ENCODE data around the gene CCDC71L. TPM values are rescaled to one million over a fixed set of nuclear protein-coding genes. Genes with fewer than 3 reads are reported as not detected.

The CCDC71L gene
- total RNA-seq, 1 donor from 2014 or later, result 7.1 TPM

Other genes with a start within 250 kb of the CCDC71L start
- 0.56 TPM for gene PIK3CG, start 204.1 kb upstream of the CCDC71L start, total RNA-seq

Data from esophagus mucosa (tissue), 1 donor.